GM18498 (cell line): Measurements from ENCODE around the gene ITK.

ENCODE experiments used
- ATAC-seq: cut with Tn5 transposase; IDR thresholded peaks from one replicate; pipeline ENCODE4 v1.9.1; 2021; ENCODE audit warnings: mild to moderate bottlenecking, moderate library complexity; ENCODE audit not compliant: unreplicated experiment

The ITK gene

GRCh38 chr5:157303667-157304327 is 123.2 kb downstream of the ITK start:
- ATAC-seq: no peak
